Right lobe of liver (tissue), 6 donors: ENCODE results near the gene NFASC. TPM values are rescaled to one million over a fixed set of nuclear protein-coding genes. Genes with fewer than 3 reads are reported as not detected.

Experiments used
- ATAC-seq, 4 donors: fragments of 200-7000 bp; cut with Tn5 transposase; one replicate each; pipeline ENCODE4 v1.9.1; 2020; ENCODE audit warnings: mild to moderate bottlenecking in 4 of 4, moderate library complexity in 4 of 4
- DNase-seq, 3 donors: peaks; one replicate each; pipeline ENCODE4 v3.0.0-alpha.2; 2020
- H3K27ac ChIP-seq, 3 donors: fragments of 200-600 bp; one replicate each; pipeline ENCODE4 v1.8.0; 2022
- H3K27me3 ChIP-seq, 2 donors: fragments of 200-600 bp; one replicate each; pipeline ENCODE4 v1.8.0; 2022
- H3K36me3 ChIP-seq, 4 donors: fragments of 200-600 bp; sonication (generic) in 1 of 4; one replicate each; pipeline versions ENCODE4 v1.5.1 to v1.8.0; 2017 to 2022; ENCODE audit warnings: control low read depth in 1 of 4
- H3K4me1 ChIP-seq, 4 donors: fragments of 200-600 bp; sonication (generic) in 1 of 4; one replicate each; pipeline versions ENCODE4 v1.5.1 to v1.8.0; 2017 to 2022; ENCODE audit warnings: control low read depth in 1 of 4
- H3K4me3 ChIP-seq, 3 donors: fragments of 200-600 bp; one replicate each; pipeline ENCODE4 v1.8.0; 2022
- H3K9me3 ChIP-seq, 4 donors: fragments of 200-600 bp; sonication (generic) in 1 of 4; one replicate each; pipeline versions ENCODE4 v1.5.1 to v1.8.0; 2017 to 2022; ENCODE audit warnings: control low read depth in 1 of 4
- POLR2A ChIP-seq: fragments of 450-650 bp; IDR thresholded peaks from one replicate; pipeline ENCODE4 v1.6.1; 2017; ENCODE audit warnings: antibody characterized with exemption, mild to moderate bottlenecking
- WGBS: methylation state at CpG from one replicate; pipeline ENCODE4 v1.1.6; 2018; ENCODE audit warnings: low coverage, low lambda C conversion rate; ENCODE audit not compliant: insufficient coverage; ENCODE audit errors: missing lambda C conversion rate; 5-methylcytosine and 5-hydroxymethylcytosine counted together
- intact Hi-C, 2 donors: fragments of 100-400 bp; cut with DNase I; formaldehyde crosslinking; loops; one replicate each; pipeline versions ENCODE4 v1.11.2 to v1.14.1; 2022
- total RNA-seq, 6 experiments: library from RNA; depleted of rRNA in 2 of 6; stranded (reverse); fragments of >200 nt in 2 of 6; fragmentation: NEBNext Ultra II Directional in 3 of 6; extraction: Animal tissue kit (Norgen Biotek cat#: 25700) in 3 of 6; gene quantifications; one replicate each; pipeline versions ENCODE4 v1.1.0 to v1.2.4, GENCODE V29; 2016 to 2023
- TF ChIP-seq, protein P1 (sequence below), 4 donors: fragments of 200-600 bp in 3 of 4; fragments of 450-650 bp in 1 of 4; IDR thresholded peaks; one replicate each; pipeline versions ENCODE4 v1.5.1 to v1.8.0; 2016 to 2022; ENCODE audit warnings: antibody characterized with exemption in 4 of 4, mild to moderate bottlenecking in 2 of 4
- donor health status: DM: no; HTN: yes; CAD: no.
- donor health status: DM: no; HTN: no; CAD: no.
- donor health status: DM: no; HTN: no; CAD: no.
- donor health status: DM: no; HTN: yes; CAD: no.
- donor health status: DM: no; HTN: yes; CAD: no.

The NFASC gene
- total RNA-seq, 6 experiments from 2014 or later, result 3.2 to 7.8 (median 5.6) TPM

DNA sequence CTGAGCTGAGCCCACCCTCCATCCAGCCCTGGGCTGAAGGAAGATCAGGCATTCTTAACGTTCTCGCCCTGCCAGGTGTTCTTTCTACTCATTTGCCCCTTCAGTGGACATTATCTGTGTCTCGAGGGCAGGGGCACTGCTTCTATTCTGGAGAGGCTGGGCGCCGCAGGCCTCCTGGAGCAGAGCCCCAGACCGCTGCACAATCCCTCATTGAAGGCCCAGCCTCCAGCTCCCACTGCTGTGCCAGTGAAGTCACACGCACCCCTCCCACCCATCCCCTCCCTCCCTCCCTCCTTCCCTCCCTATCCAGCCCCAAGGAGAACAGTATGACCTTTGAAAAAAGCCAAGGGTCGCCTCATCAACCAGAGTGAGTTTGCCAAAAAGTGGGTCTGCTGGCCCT, 76.7 kb downstream of the NFASC start:
- DNase-seq (no peak), ATAC-seq (no peak)
- H3K27me3 ChIP-seq, result no peaks in the 10 kb centered on the region
- no peaks in the 10 kb centered on the region for H3K4me1 ChIP-seq
- intact Hi-C loops, result loop anchor here in 1 of 2 donors (10.0 kb wide), 1 partner anchor 143 kb away; no protein-coding TSS in a partner anchor
- H3K4me3 ChIP-seq, result no peak overlapping the region
- no peaks in the 10 kb centered on the region for H3K36me3 ChIP-seq
- no peak overlapping the region for H3K27ac ChIP-seq
- no CpG with 5 or more reads among the region's 8 CpGs for WGBS
- no peaks in the 10 kb centered on the region for H3K9me3 ChIP-seq
- no peak for TF ChIP-seq POLR2A
- TF ChIP-seq, protein P1, sequence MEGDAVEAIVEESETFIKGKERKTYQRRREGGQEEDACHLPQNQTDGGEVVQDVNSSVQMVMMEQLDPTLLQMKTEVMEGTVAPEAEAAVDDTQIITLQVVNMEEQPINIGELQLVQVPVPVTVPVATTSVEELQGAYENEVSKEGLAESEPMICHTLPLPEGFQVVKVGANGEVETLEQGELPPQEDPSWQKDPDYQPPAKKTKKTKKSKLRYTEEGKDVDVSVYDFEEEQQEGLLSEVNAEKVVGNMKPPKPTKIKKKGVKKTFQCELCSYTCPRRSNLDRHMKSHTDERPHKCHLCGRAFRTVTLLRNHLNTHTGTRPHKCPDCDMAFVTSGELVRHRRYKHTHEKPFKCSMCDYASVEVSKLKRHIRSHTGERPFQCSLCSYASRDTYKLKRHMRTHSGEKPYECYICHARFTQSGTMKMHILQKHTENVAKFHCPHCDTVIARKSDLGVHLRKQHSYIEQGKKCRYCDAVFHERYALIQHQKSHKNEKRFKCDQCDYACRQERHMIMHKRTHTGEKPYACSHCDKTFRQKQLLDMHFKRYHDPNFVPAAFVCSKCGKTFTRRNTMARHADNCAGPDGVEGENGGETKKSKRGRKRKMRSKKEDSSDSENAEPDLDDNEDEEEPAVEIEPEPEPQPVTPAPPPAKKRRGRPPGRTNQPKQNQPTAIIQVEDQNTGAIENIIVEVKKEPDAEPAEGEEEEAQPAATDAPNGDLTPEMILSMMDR (IDR thresholded peaks at IDR 0.05), result no peak

DNA sequence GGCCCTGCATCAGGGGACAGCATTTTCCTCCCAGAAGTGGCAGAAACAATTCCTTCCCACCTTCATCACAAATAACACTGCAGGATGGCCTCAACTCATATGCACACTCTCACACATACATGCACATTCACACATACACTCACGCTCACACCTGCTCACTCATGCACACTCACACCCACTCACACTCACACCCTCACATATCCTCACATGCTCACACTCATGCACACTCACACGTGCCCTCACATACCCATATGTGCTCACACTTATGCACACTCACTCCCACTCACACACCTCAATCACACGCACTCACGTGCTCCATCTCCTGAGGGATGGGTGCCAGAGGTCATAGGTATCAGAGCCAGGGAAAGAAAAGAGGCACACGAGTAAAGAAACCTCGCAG, 77.1 kb downstream of the NFASC start:
- DNase-seq (no peak), ATAC-seq (no peak)
- H3K9me3 ChIP-seq, result no peaks in the 10 kb centered on the region
- intact Hi-C loops, result loop anchor here in 1 of 2 donors (10.0 kb wide), 1 partner anchor 143 kb away; no protein-coding TSS in a partner anchor
- TF ChIP-seq POLR2A, result no peak
- TF ChIP-seq, protein P1 (IDR thresholded peaks at IDR 0.05), result no peak
- no peaks in the 10 kb centered on the region for H3K36me3 ChIP-seq
- no peak overlapping the region for H3K27ac ChIP-seq
- no peaks in the 10 kb centered on the region for H3K4me1 ChIP-seq
- 53% methylated on average over 6 of the region's 6 CpGs for WGBS
- H3K27me3 ChIP-seq, result no peaks in the 10 kb centered on the region
- H3K4me3 ChIP-seq, result no peak overlapping the region

DNA sequence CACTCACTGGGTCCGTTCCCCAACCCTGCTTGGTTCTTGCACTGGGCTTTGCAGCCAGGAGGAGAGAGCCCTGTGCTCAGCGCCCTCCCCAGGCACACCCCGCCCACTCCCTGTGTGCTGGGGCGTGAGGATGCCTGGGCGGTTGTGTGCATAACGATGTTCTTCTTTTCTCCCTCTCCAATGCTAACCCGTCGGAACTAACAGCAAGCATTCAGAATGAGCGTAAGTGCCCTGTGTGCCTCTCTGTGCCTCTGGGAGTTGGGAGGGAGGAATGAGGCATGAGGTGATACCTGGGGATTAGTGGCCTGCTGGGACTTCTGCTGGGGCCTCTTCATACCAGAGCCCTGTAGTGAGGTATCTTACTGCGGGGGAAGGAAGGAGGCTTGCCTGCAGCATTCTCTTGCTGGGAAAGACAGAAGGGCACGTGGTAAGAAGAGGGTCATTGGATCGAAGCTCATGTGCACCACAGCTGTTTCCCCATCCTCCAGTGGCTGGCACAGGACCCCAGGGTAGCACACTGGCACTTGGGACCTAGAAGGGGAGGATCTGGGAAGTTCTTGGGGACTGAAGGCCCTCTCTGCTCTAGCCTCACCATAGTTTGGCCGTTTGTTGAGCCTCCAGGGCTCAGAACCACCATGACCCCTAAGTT, 79.8 kb downstream of the NFASC start:
- Histone ChIP-seq H3K4me1 (no peaks in the 10 kb centered on the region), H3K36me3 (no peaks in the 10 kb centered on the region), H3K9me3 (no peaks in the 10 kb centered on the region), H3K27me3 (no peaks in the 10 kb centered on the region), H3K27ac (no peak overlapping the region), H3K4me3 (no peak overlapping the region)
- intact Hi-C loops, result loop anchor here in 1 of 2 donors (10.0 kb wide), 1 partner anchor 126 kb away; no protein-coding TSS in a partner anchor
- no peak for DNase-seq
- WGBS, result 45% methylated on average over 4 of the region's 13 CpGs
- ATAC-seq, result no peak
- no peak for TF ChIP-seq POLR2A
- TF ChIP-seq, protein P1 (IDR thresholded peaks at IDR 0.05), result no peak

DNA sequence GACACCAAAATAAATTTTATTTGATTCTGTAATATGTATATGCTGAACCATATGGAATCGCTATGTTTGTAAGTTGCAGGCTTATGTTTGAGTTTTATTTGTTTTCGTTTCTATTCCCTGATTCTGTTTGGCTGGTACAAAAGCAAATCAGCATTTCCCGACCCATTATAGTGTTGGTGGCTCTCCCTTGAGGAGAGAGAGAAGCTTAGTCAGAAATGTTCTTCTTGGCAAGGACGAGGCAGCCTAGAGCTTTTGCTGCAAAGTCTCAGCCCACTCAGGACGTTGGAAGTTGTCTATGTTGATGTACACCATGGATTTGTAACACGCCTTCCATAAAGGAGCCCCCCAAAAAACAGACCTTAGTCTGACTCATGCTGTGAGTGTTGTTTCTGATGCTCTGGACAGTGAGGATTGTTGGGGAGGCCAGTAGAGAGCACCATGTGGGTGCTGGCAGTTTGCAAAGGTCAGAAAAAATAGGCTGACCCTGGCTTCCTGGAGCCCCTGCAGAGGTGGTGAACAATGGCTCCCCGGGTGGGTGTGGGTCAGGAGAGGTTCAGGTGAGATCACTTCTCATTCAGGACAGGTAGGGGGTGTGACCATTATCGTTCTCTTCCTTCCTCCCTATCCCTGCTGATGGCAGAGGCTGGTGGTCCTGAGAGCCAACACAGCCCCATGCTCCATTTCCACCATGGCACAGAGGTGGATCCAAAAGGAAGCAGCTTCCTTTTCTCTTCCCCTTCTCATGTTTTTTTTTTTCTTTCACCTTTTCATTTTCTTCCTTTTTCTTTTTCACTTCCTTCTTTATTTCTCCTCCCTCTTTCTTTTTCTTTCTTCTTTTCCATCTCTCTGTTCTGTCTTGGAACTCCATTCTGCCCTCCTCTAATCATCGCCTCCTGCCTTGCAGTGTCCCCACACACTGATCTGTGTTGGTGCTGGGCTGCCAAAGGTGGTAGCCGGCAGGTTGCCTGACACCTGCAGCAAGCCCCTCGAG, 88.0 kb downstream of the NFASC start:
- Histone ChIP-seq H3K4me1 (no peaks in the 10 kb centered on the region), H3K27me3 (no peaks in the 10 kb centered on the region), H3K27ac (no peak overlapping the region), H3K36me3 (no peaks in the 10 kb centered on the region), H3K4me3 (no peak overlapping the region), H3K9me3 (no peaks in the 10 kb centered on the region)
- no peak for TF ChIP-seq POLR2A
- ATAC-seq, result no peak
- intact Hi-C loops, result loop anchor here in 1 of 2 donors (10.0 kb wide), 1 partner anchor 134 kb away; no protein-coding TSS in a partner anchor
- 59% methylated on average over 10 of the region's 11 CpGs for whole genome bisulfite sequencing
- DNase-seq, result no peak
